ENCODE results near the gene SPAG16. TPM values are rescaled to one million over a fixed set of nuclear protein-coding genes. Genes with fewer than 3 reads are reported as not detected.

The SPAG16 gene
- total RNA-seq, 1 experiment from 2014 or later, result 16.0 TPM

DNA sequence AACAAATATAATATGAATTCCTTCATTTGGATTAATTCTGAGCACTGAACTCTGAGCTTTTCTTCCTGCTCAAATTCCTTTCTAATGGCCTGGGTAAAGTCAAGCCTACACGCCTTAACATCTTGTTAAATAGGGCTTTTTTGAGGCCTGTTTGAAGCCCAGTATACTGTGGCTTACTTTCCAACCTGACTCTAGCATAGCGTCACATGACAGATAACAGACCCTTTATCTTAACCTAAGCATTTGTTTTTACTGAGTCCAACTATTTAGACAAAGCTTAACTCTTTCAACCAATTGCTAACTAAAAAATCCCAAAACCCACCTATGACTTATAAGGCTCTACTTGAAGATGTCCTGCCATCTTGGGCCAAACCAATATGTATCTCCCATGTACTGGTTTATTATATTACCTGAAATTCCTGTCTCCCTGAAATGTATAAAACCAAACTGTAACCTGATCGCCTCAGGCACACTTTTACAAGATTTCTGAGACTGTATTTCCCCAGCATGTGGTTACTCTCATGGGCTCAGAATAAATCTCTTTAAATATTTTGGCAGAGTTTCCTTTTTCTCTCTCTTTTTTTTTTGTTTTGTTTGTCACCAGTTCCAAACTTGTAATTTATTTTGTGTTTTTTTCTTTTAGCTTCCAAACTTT is 855.5 kb downstream of the SPAG16 start:
- Mint-ChIP-seq H3K27me3 (ENCODE audit: low read depth) (no peaks in the 10 kb centered on the region), H3K4me1 (peaks cover 17% of the 10 kb centered on the region), H3K9me3 (no peaks in the 10 kb centered on the region), H3K36me3 (no peaks in the 10 kb centered on the region), H3K27ac (0 out of 2 replicates have a peak overlapping the region, but pooled peaks have one; percentile 70), H3K4me3 (no peak overlapping the region)
- CTCF ChIA-PET, result no interaction called here
- 0 out of 2 replicates have a peak, but pooled peaks have one; percentile 28 for ATAC-seq
- no peak for TF ChIP-seq ZNF138 (CRISPR knock-in tag; conservative IDR thresholded peaks at IDR 0.05)
- TF ChIP-seq, protein P1, sequence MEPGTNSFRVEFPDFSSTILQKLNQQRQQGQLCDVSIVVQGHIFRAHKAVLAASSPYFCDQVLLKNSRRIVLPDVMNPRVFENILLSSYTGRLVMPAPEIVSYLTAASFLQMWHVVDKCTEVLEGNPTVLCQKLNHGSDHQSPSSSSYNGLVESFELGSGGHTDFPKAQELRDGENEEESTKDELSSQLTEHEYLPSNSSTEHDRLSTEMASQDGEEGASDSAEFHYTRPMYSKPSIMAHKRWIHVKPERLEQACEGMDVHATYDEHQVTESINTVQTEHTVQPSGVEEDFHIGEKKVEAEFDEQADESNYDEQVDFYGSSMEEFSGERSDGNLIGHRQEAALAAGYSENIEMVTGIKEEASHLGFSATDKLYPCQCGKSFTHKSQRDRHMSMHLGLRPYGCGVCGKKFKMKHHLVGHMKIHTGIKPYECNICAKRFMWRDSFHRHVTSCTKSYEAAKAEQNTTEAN (CRISPR knock-in tag; IDR thresholded peaks at IDR 0.05), result no peak
- TF ChIP-seq, protein P2, sequence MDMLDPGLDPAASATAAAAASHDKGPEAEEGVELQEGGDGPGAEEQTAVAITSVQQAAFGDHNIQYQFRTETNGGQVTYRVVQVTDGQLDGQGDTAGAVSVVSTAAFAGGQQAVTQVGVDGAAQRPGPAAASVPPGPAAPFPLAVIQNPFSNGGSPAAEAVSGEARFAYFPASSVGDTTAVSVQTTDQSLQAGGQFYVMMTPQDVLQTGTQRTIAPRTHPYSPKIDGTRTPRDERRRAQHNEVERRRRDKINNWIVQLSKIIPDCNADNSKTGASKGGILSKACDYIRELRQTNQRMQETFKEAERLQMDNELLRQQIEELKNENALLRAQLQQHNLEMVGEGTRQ (CRISPR knock-in tag; IDR thresholded peaks at IDR 0.05), result 0 out of 2 replicates have a peak, but pooled peaks have one; percentile 36
- DNase-seq (ENCODE audit: low spot score), result no peak
- POLR2A ChIA-PET, result no interaction called here

DNA sequence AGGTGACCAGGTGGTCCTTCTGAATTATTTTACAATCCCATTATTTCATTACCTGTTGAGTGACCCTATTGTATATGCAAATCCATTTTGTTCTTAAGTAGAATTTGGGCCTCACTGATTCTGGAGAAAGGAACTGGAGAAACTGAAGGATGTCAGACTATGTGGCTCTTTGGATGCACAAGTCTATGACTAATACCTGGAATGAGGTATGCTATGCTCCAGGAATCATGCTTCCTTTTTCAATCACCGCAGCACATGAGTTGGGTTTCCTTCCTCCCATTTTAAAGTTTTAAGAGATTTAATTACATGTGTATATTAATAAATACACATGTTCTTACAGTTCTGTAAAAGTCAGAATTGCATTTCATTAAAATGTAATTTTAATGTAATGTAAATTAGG is 872.7 kb downstream of the SPAG16 start:
- ATAC-seq, result no peak
- DNase-seq (ENCODE audit: low spot score), result no peak
- CTCF ChIA-PET, result no interaction called here
- Mint-ChIP-seq H3K27ac (no peak overlapping the region), H3K27me3 (ENCODE audit: low read depth) (no peaks in the 10 kb centered on the region), H3K36me3 (peaks cover 6% of the 10 kb centered on the region; the same call in 1 of the 2 replicates), H3K9me3 (peaks cover 7% of the 10 kb centered on the region), H3K4me3 (no peak overlapping the region), H3K4me1 (no peaks in the 10 kb centered on the region)
- TF ChIP-seq, protein P3, sequence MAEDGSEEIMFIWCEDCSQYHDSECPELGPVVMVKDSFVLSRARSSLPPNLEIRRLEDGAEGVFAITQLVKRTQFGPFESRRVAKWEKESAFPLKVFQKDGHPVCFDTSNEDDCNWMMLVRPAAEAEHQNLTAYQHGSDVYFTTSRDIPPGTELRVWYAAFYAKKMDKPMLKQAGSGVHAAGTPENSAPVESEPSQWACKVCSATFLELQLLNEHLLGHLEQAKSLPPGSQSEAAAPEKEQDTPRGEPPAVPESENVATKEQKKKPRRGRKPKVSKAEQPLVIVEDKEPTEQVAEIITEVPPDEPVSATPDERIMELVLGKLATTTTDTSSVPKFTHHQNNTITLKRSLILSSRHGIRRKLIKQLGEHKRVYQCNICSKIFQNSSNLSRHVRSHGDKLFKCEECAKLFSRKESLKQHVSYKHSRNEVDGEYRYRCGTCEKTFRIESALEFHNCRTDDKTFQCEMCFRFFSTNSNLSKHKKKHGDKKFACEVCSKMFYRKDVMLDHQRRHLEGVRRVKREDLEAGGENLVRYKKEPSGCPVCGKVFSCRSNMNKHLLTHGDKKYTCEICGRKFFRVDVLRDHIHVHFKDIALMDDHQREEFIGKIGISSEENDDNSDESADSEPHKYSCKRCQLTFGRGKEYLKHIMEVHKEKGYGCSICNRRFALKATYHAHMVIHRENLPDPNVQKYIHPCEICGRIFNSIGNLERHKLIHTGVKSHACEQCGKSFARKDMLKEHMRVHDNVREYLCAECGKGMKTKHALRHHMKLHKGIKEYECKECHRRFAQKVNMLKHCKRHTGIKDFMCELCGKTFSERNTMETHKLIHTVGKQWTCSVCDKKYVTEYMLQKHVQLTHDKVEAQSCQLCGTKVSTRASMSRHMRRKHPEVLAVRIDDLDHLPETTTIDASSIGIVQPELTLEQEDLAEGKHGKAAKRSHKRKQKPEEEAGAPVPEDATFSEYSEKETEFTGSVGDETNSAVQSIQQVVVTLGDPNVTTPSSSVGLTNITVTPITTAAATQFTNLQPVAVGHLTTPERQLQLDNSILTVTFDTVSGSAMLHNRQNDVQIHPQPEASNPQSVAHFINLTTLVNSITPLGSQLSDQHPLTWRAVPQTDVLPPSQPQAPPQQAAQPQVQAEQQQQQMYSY (CRISPR knock-in tag; IDR thresholded peaks at IDR 0.05), result no peak
- TF ChIP-seq, protein P4, sequence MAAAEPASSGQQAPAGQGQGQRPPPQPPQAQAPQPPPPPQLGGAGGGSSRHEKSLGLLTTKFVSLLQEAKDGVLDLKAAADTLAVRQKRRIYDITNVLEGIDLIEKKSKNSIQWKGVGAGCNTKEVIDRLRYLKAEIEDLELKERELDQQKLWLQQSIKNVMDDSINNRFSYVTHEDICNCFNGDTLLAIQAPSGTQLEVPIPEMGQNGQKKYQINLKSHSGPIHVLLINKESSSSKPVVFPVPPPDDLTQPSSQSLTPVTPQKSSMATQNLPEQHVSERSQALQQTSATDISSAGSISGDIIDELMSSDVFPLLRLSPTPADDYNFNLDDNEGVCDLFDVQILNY (CRISPR knock-in tag; IDR thresholded peaks at IDR 0.05), result no peak
- TF ChIP-seq, protein P5, sequence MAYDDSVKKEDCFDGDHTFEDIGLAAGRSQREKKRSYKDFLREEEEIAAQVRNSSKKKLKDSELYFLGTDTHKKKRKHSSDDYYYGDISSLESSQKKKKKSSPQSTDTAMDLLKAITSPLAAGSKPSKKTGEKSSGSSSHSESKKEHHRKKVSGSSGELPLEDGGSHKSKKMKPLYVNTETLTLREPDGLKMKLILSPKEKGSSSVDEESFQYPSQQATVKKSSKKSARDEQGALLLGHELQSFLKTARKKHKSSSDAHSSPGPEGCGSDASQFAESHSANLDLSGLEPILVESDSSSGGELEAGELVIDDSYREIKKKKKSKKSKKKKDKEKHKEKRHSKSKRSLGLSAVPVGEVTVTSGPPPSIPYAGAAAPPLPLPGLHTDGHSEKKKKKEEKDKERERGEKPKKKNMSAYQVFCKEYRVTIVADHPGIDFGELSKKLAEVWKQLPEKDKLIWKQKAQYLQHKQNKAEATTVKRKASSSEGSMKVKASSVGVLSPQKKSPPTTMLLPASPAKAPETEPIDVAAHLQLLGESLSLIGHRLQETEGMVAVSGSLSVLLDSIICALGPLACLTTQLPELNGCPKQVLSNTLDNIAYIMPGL (CRISPR knock-in tag; IDR thresholded peaks at IDR 0.05), result no peak
- TF ChIP-seq TCF7 (CRISPR knock-in tag; IDR thresholded peaks at IDR 0.05; ENCODE audit: low read depth), result no peak
- TF ChIP-seq, protein P6, sequence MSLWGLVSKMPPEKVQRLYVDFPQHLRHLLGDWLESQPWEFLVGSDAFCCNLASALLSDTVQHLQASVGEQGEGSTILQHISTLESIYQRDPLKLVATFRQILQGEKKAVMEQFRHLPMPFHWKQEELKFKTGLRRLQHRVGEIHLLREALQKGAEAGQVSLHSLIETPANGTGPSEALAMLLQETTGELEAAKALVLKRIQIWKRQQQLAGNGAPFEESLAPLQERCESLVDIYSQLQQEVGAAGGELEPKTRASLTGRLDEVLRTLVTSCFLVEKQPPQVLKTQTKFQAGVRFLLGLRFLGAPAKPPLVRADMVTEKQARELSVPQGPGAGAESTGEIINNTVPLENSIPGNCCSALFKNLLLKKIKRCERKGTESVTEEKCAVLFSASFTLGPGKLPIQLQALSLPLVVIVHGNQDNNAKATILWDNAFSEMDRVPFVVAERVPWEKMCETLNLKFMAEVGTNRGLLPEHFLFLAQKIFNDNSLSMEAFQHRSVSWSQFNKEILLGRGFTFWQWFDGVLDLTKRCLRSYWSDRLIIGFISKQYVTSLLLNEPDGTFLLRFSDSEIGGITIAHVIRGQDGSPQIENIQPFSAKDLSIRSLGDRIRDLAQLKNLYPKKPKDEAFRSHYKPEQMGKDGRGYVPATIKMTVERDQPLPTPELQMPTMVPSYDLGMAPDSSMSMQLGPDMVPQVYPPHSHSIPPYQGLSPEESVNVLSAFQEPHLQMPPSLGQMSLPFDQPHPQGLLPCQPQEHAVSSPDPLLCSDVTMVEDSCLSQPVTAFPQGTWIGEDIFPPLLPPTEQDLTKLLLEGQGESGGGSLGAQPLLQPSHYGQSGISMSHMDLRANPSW (CRISPR knock-in tag; conservative IDR thresholded peaks at IDR 0.05; ENCODE audit: low read depth), result no peak
- no peak for TF ChIP-seq GRHL2 (CRISPR knock-in tag; IDR thresholded peaks at IDR 0.05; ENCODE audit: insufficient replicate concordance, severe bottlenecking)
- TF ChIP-seq, protein P7, sequence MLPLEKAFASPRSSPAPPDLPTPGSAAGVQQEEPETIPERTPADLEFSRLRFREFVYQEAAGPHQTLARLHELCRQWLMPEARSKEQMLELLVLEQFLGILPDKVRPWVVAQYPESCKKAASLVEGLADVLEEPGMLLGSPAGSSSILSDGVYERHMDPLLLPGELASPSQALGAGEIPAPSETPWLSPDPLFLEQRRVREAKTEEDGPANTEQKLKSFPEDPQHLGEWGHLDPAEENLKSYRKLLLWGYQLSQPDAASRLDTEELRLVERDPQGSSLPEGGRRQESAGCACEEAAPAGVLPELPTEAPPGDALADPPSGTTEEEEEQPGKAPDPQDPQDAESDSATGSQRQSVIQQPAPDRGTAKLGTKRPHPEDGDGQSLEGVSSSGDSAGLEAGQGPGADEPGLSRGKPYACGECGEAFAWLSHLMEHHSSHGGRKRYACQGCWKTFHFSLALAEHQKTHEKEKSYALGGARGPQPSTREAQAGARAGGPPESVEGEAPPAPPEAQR (CRISPR knock-in tag; IDR thresholded peaks at IDR 0.05), result no peak
- no peak for TF ChIP-seq OVOL2 (CRISPR knock-in tag; IDR thresholded peaks at IDR 0.05; ENCODE audit: borderline replicate concordance)
- no peak for TF ChIP-seq ZNF396 (CRISPR knock-in tag; IDR thresholded peaks at IDR 0.05; ENCODE audit: borderline replicate concordance)
- no peak for TF ChIP-seq ZNF121 (CRISPR knock-in tag; IDR thresholded peaks at IDR 0.05)
- POLR2A ChIA-PET, result no interaction called here
